Stimulated activated CD4-positive, alpha-beta T cell treated with anti-CD3 and anti-CD28 coated beads, Interleukin-15, amount 100 ng/mL, for 24 hours (primary cell): ENCODE data around the gene ASGR2.

Experiments
- DNase-seq: peaks from one replicate; pipeline ENCODE4 v3.0.0-alpha.2; 2020

ASGR2 gene

GRCh38 chr17:7058831-7059447, 55.7 kb downstream of the ASGR2 start:
- DNase-seq: no peak

DNA sequence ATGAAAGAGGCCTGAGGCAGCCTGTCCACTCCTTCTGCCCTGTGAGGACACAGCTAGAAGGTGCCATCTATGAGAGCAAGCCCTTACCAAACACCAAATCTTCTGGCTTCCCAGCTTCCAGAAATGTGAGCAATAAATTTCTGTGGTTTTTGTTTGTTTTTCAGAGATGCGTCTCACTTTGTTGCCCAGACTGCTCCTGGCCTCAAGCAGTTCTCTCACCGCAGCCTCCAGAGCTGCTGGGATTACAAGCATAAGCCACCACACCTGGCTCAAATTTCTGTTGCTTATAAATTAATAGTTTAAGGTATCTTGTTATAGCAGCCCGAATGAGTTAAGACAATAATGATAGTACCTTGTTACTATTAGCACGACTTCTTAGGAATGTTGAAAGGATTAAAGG, 58.2 kb downstream of the ASGR2 start:
- no peak for DNase-seq
